ENCODE results near the gene SLC4A11.

GRCh38 chr20:3244613-3245012 is 5.6 kb upstream of the SLC4A11 start:
- TF ChIP-seq CTCF (IDR thresholded peaks at IDR 0.05) (no peak), USF1 (IDR thresholded peaks at IDR 0.05; ENCODE audit: borderline replicate concordance, low read depth) (no peak), POLR2AphosphoS5 (IDR thresholded peaks at IDR 0.05; ENCODE audit: low read depth, low read length) (no peak), GATA2 (CRISPR knock-in tag; IDR thresholded peaks at IDR 0.05) (no peak), JUND (IDR thresholded peaks at IDR 0.05) (no peak), REST (IDR thresholded peaks at IDR 0.05; ENCODE audit: low read depth, low read length) (no peak)
